Measurements from ENCODE around the gene NAGLU.

The NAGLU gene

DNA sequence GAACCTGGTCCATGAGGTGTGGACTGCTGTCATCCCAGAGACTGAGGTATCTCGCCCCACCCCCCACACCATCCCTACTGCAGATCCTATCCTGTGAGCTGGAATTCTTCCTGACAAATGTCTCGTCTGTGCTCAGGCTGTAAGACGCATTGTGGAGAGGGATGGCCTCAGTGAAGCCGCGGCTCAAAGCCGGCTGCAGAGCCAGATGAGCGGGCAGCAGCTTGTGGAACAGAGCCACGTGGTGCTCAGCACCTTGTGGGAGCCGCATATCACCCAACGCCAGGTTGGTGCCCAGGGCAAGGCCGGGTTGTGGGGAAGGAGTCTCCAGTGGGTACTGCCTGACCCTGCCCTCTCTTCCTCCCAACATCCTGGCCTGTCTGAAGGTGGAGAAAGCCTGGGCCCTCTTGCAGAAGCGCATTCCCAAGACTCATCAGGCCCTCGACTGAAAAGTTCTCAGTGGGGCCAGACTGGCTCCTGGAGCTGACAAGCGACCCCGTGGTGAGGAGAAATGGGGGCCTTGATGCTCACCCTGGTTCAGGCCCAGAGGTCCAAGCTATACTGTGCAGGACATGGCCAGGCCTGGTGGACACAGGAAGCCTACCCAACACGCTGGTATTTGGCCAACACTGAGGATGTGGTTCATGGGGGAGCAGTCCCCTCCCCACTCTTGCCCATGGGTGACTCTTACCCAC, 29.6 kb downstream of the NAGLU start:
- DNase-seq: no peak

DNA sequence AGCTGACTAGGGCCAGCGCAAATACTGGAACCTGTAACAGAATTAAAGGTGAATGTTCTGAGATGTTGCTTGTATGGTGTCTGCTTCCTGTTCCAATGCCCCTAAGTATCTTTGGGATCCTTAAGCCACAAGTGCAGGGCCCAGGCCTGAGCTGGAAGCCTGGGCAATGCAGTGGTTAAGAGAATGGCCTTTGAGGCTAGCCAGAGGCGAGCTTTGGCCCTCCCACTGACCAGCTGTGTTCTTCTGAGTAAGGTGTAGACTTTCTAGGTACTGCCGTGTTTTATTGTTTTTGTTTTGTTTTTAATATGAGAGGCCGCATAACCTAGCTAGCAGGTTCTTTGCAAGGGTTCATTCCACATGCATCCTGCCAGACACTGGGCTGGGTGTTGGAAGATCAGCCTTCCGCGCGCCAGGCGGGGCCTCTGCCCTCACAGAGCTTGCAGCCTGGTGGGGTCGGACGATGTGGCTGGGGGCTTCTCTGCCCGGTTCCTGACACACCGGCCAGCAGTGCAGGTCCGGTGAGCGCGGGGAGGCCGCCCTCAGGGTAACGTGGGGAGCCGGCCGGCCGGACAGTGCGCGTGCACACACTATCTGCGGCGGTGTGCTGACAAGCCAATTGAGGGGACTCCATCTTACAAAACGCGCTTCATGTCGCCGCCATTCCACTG, 30.3 kb downstream of the NAGLU start:
- DNase-seq: peak; percentile 21

- DNase-seq: peak; percentile 94
These were observed 31.0 kb downstream of the NAGLU start, which contains the start of gene MLX for GRCh38 chr17:42566883-42567573. MLX (plus strand) TSS chr17:42567100; CDS start chr17:42567125, 25 bp downstream.

- DNase-seq: no peak
These were observed 32.5 kb downstream of the NAGLU start for GRCh38 chr17:42568341-42569111.

DNA sequence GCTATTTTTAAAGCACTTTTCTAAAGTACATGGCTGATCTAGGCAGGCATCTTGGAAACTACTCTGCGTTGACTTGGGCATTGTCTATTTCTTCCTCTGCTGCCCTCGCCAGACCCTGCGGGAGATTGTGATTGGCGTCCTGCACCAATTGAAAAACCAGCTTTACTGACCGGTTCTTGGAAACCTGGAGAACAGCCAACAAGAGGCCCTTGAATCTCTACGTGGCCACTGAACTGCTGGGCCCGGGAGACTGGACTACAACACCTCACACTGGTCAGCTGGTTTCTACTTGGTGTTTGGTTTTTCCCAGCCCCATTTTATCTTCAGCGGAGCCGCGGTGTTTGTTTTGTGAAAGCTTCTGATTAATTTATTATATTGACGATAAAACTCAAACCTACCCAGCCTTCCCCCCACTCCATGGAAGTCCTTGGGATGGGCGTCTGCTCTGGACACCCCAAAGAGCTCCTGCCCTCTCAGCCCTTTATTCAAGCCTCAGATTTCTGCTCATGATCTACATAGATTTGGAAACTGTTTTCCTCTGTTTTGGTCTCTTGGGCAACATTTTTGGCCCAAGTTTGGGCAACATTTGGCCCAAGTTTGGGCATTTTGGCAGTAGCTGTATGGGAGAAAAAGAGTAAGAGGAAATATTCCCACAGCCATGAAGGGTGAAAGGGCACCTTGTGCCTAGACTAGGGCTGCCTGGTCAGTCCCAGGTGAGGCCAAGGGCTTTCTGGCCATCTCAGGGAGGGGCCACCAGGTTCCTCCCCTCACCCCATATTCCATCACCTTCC, 35.6 kb downstream of the NAGLU start:
- DNase-seq: no peak

GRCh38 chr17:42573095-42573494, 37.1 kb downstream of the NAGLU start:
- no peak for DNase-seq

GRCh38 chr17:42574463-42574862, 38.4 kb downstream of the NAGLU start:
- no peak for DNase-seq

DNA sequence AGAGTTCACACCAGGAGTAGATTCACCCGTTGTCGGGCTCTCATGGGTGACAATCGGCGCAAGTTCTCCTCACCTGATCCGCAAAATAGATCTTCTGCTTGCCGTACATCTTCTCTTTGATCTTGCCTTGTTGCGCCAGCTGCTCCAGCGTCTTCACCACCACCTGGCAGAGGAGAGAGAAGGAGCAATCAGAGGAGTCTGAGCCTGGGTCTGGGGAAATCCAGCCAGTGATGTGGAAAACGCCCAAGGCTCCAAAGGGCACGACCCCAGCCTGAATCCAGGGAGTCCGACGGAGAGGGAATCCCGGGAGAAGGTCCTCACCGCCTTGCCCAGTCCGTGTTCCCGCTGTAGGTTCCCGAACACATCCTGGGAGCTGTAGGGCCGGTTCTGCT, 41.1 kb downstream of the NAGLU start:
- DNase-seq: no peak

- peak; percentile 93 for DNase-seq
These were observed 41.7 kb downstream of the NAGLU start, which contains the start of gene PSMC3IP for GRCh38 chr17:42577532-42578281. PSMC3IP (minus strand) TSS chr17:42577729; CDS start chr17:42577686, 43 bp downstream.

DNA sequence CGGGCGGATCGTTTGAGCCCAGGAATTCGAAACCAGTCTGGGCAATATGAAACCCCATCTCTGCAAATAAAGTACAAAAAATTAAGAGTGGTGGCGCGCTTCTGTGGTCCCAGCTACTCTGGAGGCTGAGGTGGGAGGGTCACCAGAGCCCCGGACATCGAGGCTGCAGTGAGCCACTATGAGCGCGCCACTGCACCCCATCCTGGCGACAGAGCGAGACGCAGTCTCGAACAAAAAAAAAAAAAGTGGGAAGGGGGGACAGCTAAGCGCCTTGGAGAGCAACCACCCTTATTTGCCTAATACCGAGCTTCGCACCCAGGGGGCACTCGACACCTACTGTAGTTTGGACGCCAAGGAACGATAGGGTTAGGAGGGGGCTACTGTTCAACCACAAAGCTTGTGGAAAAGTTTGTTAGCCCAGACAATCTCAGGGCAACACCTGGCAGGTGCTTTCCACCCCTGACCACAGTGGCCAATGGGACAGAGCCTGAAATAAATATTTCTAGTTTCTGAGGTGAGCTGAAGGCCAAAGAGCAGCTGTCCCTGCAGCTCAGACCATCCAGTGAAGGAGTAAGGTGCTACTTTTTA, 42.3 kb downstream of the NAGLU start:
- DNase-seq: peak; percentile 70

DNA sequence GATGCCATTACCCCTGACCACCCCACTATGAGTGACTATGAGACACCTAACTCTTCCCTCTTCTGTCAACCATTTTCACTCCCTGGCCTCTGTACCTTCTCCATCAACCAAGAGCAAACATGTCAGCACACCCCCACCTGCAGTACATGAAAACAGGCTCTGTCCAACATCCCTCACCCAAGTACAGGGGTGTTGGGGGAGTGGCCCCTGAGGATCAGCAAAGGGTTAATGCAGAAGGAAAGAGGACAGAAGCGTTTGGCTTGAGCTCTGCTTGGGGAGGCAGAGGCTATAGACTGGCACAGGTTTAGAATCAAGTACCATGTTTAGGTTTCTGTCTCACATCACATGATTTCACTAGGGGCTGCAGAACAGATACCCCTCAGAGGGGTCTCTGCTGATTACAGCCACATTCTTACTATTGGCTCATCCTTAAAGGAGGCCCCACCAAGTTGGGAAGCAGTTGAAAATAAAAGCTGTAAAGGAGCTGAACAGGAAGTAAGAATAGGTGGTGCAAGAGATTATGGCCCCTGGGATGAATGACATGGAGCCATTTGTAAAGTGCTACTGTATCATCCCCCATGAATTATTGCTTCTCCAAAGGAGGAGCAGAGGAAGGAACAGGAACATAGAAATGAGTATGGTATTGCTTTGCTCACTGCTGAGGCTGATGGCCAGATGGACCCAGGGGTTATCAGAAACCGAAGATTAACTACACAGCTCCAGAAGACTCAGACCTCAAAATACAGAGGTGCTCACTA, 43.9 kb downstream of the NAGLU start:
- DNase-seq: no peak

- DNase-seq: no peak
These were observed 45.8 kb downstream of the NAGLU start for GRCh38 chr17:42581744-42582270.

DNA sequence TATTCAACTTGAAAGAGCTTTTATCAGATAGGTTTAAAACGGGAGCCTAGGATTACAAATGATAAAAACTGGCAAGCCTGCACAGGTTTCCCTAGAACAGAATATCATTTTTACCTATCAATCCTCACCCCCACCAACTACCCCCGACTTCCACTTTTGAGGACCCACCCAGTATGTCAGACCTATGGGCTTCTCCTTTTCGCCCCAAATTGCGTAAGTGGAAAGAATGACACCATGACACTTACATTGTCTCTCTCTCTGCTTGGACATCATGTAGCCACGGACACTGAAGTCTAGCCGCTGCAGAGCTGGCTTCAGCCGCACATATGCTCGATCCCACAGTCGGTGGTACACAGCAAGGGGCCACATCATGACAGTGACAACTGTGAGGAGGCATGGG, 48.8 kb downstream of the NAGLU start:
- no peak for DNase-seq

GRCh38 chr17:42585353-42585752, 49.3 kb downstream of the NAGLU start:
- DNase-seq: no peak

- no peak for DNase-seq
These were observed 50.6 kb downstream of the NAGLU start for GRCh38 chr17:42586514-42587230.

DNA sequence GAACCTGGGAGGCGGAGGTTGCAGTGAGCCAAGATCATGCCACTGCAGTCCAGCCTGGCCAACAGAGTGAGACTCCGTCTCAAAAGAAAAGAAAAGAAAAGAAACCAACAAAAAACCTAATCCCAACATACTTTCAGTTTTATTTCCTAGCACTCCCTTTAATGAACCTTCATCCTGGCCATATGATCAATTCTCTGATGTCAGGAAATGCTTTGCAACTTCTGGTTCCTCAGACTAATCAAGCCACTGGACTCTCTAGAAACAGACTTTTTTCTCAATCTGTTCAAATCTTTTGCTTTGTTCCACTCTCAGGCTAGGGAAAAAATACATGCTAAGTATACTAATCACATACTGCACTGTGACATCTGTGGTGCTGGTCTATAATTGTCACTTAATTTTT, 54.8 kb downstream of the NAGLU start:
- DNase-seq: no peak

- no peak for DNase-seq
These were observed 55.4 kb downstream of the NAGLU start for GRCh38 chr17:42591411-42591810.
